GM18867 (cell line): ENCODE results near the gene CATSPERD.
"Not testable (repeated sequence)": the region's sequence is repeated elsewhere in the genome, so short reads cannot be mapped to it uniquely, and the experiment has no call there.

ENCODE experiments used
- ATAC-seq: cut with Tn5 transposase; IDR thresholded peaks from one replicate; pipeline ENCODE4 v1.9.1; 2021; ENCODE audit warnings: mild to moderate bottlenecking, moderate library complexity; ENCODE audit not compliant: unreplicated experiment

Gene CATSPERD

GRCh38 chr19:5684694-5685430 lies 35.6 kb upstream of the CATSPERD start:
- ATAC-seq = no peak

GRCh38 chr19:5686326-5686646 lies 34.2 kb upstream of the CATSPERD start:
- ATAC-seq = no peak

GRCh38 chr19:5686647-5687359 lies 33.6 kb upstream of the CATSPERD start:
- ATAC-seq = peak; percentile 54

GRCh38 chr19:5687360-5688198 lies 32.9 kb upstream of the CATSPERD start:
- ATAC-seq = no peak

GRCh38 chr19:5688262-5688881 lies 32.1 kb upstream of the CATSPERD start:
- ATAC-seq = not testable (repeated sequence)

- ATAC-seq = peak; percentile 42
Observed at GRCh38 chr19:5690125-5690954, 30.1 kb upstream of the CATSPERD start, which contains the start of gene RPL36. RPL36 (plus strand) TSS chr19:5690295; CDS start chr19:5690508, 213 bp downstream.

- no peak for ATAC-seq
Observed at GRCh38 chr19:5690955-5691821, 29.2 kb upstream of the CATSPERD start.

- ATAC-seq = no peak
Observed at GRCh38 chr19:5691822-5692722, 28.4 kb upstream of the CATSPERD start.

GRCh38 chr19:5692723-5693194 lies 27.7 kb upstream of the CATSPERD start:
- ATAC-seq = no peak

GRCh38 chr19:5693195-5694166 lies 27.0 kb upstream of the CATSPERD start:
- no peak for ATAC-seq

- ATAC-seq = no peak
Observed at GRCh38 chr19:5694167-5694955, 26.1 kb upstream of the CATSPERD start.

- ATAC-seq = no peak
Observed at GRCh38 chr19:5694956-5695648, 25.3 kb upstream of the CATSPERD start.

GRCh38 chr19:5695649-5696195 lies 24.7 kb upstream of the CATSPERD start:
- ATAC-seq = no peak

- ATAC-seq = no peak
Observed at GRCh38 chr19:5696196-5697021, 24.0 kb upstream of the CATSPERD start.
